HPDE6-E6E7 (cell line): ENCODE results near the gene AARSD1.
A peak's percentile ranks its signal among the peaks of the same experiment; 100 is the strongest.
"Not testable (repeated sequence)": the region's sequence is repeated elsewhere in the genome, so short reads cannot be mapped to it uniquely, and the experiment has no call there.

Experiments used
- DNase-seq: peaks from one replicate; pipeline ENCODE4 v3.0.0; 2011; ENCODE audit warnings: missing footprints; ENCODE audit errors: extremely low spot score

AARSD1 gene

GRCh38 chr17:42980766-42981397, 16.6 kb upstream of the AARSD1 start:
- DNase-seq: peak; percentile 69

DNA sequence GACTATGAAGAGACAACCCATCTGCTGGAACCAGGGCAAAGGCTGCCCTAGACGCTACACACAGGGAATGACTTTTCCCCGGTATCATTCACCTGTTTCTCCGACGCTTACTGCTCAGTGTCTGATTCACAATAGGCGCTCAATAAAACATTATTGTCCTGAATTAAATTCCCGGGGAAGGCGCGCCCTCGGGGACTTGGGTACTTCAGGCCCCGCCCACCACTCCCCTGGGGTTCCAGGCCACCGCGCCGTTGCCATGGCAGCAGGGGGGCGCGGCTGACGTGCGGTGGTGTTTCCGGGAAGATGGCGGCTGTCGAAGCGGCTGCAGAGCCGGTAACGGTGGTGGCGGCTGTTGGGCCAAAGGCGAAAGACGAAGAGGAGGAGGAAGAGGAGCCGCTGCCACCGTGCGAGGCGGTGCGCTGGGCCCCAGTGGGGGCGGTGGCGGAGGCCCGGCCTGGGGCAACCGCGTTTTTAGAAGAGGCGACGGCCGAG, 16.1 kb upstream of the AARSD1 start, which contains the start of gene RUNDC1:
RUNDC1 (plus strand) TSS at position 292 of the 492 bp plus-strand sequence; CDS start at position 304, 12 bp downstream.
- peak; percentile 89 for DNase-seq

GRCh38 chr17:42979511-42980273, 15.4 kb upstream of the AARSD1 start, which contains the start of gene PTGES3L:
PTGES3L (minus strand) TSS chr17:42980080; CDS start chr17:42980053, 27 bp downstream.
- no peak for DNase-seq

DNA sequence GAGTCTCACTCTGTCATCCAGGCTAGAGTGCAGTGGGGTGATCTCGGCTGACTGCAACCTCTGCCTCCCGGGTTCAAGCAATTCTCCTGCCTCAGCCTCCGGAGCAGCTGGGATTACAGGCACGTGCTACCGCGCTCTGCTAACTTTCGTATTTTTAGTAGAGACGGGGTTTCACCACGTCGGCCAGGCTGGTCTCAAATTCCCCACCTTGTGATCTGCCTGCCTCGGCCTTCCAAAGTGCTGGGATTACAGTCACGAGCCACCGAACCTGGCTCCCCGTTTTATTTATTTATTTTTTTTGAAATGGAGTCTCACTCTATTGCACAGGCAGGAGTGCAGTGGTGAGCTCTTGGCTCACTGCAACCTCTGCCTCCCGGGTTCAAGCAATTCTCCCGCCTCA, 11.4 kb upstream of the AARSD1 start:
- DNase-seq: not testable (repeated sequence)

DNA sequence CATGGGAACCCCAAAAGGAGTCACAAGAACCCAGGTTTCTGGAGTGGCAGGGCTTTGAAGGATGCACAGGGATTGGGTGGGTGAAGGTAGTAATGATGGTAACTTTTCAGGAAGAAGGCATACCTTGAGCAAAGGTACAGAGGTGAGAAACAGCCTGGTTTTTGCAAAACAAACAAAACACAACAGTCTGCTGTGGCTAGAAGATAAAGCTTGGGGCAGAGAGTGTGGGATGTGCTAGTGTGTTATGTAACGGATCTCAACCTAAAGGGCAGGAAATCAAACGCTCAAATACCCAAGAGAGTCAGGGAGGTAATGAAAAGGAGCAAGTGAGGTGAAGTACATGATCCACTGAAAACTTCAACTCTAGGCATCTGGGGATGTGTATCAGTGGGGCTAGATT, 11.0 kb upstream of the AARSD1 start:
- no peak for DNase-seq

DNA sequence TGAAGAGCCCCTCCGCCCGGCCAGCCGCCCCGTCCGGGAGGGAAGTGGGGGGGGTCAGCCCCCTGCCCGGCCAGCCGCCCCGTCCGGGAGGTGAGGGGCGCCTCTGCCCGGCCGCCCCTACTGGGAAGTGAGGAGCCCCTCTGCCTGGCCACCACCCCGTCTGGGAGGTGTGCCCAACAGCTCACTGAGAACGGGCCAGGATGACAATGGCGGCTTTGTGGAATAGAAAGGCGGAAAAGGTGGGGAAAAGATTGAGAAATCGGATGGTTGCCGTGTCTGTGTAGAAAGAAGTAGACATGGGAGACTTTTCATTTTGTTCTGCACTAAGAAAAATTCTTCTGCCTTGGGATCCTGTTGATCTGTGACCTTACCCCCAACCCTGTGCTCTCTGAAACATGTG, 9.1 kb upstream of the AARSD1 start:
- DNase-seq: not testable (repeated sequence)

GRCh38 chr17:42971589-42971988, 7.3 kb upstream of the AARSD1 start:
- no peak for DNase-seq

GRCh38 chr17:42969001-42969581, 4.8 kb upstream of the AARSD1 start:
- no peak for DNase-seq

DNA sequence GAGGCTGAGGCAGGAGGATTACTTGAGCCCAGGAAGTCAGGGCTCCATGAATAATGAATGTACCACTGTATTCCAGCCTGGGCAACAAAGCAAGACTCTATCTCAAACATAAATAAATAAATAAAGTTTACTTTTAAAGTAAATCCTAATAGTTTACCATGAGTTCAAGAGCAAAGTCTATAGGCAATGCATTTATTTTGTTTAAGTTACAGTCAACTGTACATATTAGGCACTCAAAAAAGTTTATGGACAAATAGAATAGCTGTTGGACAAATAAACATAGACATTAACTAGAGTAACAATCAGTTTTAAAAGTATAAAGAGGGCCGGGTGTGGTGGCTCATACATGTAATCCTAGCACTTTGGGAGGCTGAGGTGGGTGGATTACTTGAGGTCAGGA, 3.7 kb upstream of the AARSD1 start:
- no peak for DNase-seq

DNA sequence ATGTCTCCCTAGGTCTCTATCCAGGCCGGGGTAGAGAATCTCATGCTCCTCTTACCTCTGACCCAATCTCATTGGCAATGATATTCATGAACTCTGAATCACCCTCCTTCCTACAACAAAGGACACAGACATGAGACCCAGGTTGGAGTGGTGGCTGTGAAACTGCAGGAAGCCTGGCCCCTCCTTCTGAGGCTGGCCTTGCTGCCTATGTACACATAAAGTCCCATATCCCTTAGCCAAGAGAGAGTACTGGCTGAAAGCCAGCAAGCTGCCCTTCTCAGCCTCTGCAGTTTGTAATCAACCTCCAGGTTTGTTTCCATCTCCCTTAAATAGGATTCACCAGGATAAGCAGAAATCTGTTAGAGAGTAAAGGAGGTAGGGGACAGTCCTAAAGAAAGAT, 10.6 kb downstream of the AARSD1 start:
- DNase-seq: no peak

DNA sequence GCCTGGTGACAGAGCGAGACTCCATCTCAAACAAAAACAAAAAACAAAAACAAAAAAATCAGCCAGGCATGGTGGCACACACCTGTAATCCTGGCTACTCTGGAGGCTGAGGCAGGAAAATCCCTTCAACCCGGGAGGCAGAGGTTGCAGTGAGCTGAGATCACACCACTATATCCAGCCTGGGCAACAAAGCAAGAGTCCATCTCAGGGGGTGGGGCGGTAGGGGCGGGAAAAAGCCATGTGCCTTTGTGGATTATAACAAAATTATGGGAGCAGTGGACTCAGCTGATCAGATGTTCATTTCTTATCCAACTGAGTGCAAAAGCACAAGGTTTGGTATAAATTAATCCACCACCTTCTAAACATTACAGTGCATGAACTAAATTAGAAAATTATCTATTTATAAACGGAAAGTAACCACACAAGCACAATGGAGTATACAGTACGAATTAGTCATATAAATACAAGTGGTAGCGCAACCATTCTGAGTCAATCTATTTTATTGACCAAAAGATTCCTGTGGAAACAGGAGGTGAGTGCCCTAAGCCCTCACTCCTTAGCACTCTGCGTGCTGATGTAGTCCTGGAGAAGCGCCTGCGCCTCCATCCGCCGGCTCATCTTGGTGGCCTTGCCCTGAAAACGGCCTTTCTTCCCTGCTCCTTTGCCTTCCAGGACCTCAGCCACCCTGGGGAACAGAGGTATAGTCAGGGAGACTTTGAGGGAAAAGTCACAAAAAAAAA, 14.0 kb downstream of the AARSD1 start:
- no peak for DNase-seq

DNA sequence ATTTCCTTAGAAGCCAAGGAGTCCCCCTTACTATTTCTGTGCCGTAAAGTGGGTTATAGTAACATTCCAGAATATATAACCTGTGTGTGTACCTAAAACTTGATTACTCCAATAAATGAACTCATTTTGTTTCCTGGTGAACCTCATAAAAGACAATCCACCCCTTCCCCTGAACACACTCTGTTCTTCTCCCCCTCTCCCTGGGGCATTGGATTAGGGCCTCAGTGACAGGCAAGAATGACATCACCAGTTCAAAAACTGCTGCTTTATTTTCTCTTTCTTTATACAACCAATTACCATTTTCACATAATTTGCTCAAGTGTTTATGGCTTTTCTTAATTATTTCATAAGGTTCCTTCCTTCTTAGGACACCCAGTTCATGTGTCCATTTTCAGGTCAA, 17.4 kb downstream of the AARSD1 start:
- DNase-seq: no peak

DNA sequence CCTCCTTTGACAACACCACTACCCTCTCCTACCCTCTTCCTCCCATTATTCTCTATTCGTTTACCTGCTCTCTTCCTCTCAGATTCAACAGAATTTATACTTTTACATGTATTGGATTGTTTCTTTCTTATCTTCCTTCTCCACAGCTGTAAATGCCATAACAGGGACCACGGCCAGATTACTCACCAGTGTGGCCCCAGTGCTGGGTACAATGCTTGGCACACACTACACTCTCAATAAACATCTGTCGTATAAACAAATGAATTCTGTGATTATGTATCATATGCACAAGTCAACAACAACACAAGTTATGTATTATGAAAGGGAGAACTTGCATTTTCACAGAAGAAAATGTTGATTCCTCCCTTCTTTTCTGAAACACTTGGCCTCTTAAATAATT, 20.0 kb downstream of the AARSD1 start:
- DNase-seq: no peak

- peak; percentile 63 for DNase-seq
Measured at GRCh38 chr17:42937712-42938596, 26.3 kb downstream of the AARSD1 start.

GRCh38 chr17:42929497-42929844, 34.8 kb downstream of the AARSD1 start:
- DNase-seq: no peak

- DNase-seq: peak; percentile 62
Measured at GRCh38 chr17:42928714-42929496, 35.3 kb downstream of the AARSD1 start.

DNA sequence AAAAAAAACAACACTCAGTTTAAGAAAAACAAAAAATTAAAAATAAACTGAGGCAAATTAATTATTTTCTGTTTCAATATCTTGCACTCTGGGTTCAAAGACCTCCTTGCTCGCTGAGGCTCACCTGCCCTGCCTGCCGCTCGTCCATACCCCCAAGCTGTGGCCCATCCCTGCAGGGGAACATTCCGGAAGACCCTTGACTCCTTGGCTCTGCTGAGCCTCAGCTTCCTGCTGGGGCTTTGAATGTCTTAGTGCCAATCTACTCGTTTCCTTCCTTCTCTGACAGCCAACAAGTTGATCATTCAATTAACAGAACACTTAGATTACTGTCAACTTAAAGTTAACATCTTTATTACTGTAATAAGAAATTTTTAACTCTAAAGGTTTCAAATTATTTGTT, 39.4 kb downstream of the AARSD1 start:
- DNase-seq: no peak

DNA sequence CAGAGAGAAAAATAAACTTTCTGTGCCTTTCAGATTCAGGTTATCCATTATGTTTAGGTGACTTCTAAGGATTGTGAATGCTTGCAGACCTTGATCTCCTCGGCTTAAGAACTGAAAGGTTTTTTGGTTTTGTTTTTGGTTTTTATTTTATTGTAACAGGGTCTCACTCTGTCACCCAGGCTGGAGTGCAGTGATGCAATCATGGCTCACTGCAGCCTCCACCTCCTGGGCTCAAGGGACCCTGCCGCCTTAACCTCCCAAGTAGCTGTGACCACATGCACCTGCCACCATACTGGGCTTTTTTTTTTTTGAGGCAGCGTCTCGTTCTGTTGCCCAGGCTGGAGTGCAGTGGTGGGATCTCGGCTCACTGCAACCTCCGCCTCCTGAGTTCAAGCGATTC, 40.8 kb downstream of the AARSD1 start:
- not testable (repeated sequence) for DNase-seq

DNA sequence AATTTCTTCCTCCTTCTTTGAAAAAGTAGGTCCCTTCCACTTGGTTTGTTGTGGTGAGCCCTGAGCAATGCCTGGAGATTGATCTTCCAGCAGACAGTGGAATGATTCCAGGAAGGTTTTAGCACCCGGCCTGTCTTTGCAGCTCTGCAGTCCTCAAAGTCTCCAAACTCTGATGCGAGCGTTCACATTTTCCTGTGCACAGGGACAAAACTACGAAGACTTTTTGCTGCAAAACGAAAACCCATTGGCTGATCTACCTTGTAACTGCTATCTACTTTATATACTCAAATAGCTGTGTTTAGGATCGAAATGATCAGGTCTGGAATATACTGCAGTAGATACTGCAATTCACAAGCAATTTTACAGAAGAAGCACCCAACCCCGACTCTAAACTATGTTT, 42.0 kb downstream of the AARSD1 start:
- no peak for DNase-seq

DNA sequence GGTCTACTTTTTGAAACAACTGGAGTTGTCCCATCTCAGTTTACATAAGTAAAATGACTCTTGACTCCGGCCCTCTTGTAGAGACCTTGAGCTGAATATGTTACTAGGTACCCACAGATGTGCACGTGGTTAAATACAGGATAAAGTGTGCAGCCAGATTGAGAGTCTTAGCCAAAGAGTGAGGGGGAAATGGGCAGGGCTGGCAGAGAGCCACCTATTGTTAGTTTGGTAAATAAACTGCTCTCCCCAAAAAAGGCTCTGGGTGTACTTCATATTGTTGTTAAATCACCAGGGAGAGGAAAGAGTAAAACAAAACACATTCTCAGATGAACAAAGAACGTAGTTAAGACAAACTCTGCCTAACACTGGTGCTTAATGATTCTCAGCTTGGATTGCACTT, 43.3 kb downstream of the AARSD1 start:
- no peak for DNase-seq
